K562 (cell line): Measurements from ENCODE around the gene NDUFAF2. TPM values are rescaled to one million over a fixed set of nuclear protein-coding genes. Genes with fewer than 3 reads are reported as not detected.

ENCODE experiments used
- CBX8 ChIP-seq: fragments of 200-600 bp; sonication (generic); IDR thresholded peaks from 2 replicates; pipeline ENCODE4 v1.6.1; 2012; ENCODE audit warnings: borderline replicate concordance, mixed run types, low read depth, mild to moderate bottlenecking, moderate library complexity, mixed read lengths, low read length, control low read depth, inconsistent platforms; ENCODE audit not compliant: poor library complexity, severe bottlenecking; ENCODE audit errors: extremely low read depth
- HMGN3 ChIP-seq: IDR thresholded peaks from 2 replicates; pipeline ENCODE4 v1.6.1; 2011; ENCODE audit warnings: borderline replicate concordance, low read depth, mild to moderate bottlenecking, mixed read lengths, low read length; ENCODE audit not compliant: insufficient read length; ENCODE audit errors: extremely low read depth
- MAFF ChIP-seq: IDR thresholded peaks from 2 replicates; pipeline ENCODE4 v1.6.1; 2012; ENCODE audit warnings: low read length, improper control_type of control experiment
- NELFE ChIP-seq: IDR thresholded peaks from 2 replicates; pipeline ENCODE4 v1.6.1; 2011; ENCODE audit warnings: mild to moderate bottlenecking; ENCODE audit not compliant: insufficient read depth, insufficient read length
- SMARCA5 ChIP-seq: fragments of 450-650 bp; IDR thresholded peaks from 2 replicates; pipeline ENCODE4 v1.6.1; 2016
- ZNF274 ChIP-seq: IDR thresholded peaks from 2 replicates; pipeline ENCODE4 v1.6.1; 2011; ENCODE audit warnings: low read depth, mild to moderate bottlenecking, low read length, moderate library complexity, borderline replicate concordance
- polyA plus RNA-seq, 8 experiments: library from polyadenylated mRNA; depleted of rRNA in 4 of 8; stranded (reverse) in 5 of 8; unstranded in 3 of 8; fragments of >200 nt; fragmentation: Nextera tagmentation in 2 of 8; fragmentation: Illumina TruSeq in 1 of 8; extraction: Ambion mirVana in 2 of 8; extraction: Trizol in 1 of 8; gene quantifications; 2 replicates each; pipeline versions ENCODE4 v1.2.1 to v1.2.3, GENCODE V29; 2011 to 2014; ENCODE audit warnings: inconsistent platforms in 1 of 8, missing spikeins in 1 of 8
- total RNA-seq, 7 experiments: library from RNA; depleted of rRNA in 6 of 7; stranded (reverse); fragments of >200 nt in 6 of 7; fragmentation: Illumina TruSeq in 2 of 7; extraction: Trizol in 2 of 7; gene quantifications; 2 replicates each; pipeline versions ENCODE4 v1.2.1 to v1.2.3, GENCODE V29; 2011 to 2021; ENCODE audit warnings: low replicate concordance in 1 of 7
- TF ChIP-seq, protein P1 (sequence below): sonication (generic); formaldehyde crosslinking; IDR thresholded peaks from 2 replicates; pipeline ENCODE4 v1.8.0; 2022; ENCODE audit warnings: mild to moderate bottlenecking, missing genetic modification reagents
- TF ChIP-seq, protein P2 (sequence below): IDR thresholded peaks from 2 replicates; pipeline ENCODE4 v1.6.1; 2012; ENCODE audit warnings: low read depth, low read length, improper control_type of control experiment, borderline replicate concordance
- TF ChIP-seq, protein P3 (sequence below): sonication (generic); formaldehyde crosslinking; IDR thresholded peaks from 2 replicates; pipeline ENCODE4 v1.8.1; 2023; ENCODE audit warnings: missing genetic modification reagents, mild to moderate bottlenecking, borderline replicate concordance
- TF ChIP-seq, protein P4 (sequence below): fragments of 200-800 bp; sonication (Bioruptor generic); IDR thresholded peaks from 2 replicates; pipeline ENCODE4 v1.6.1; 2017; ENCODE audit warnings: missing genetic modification characterization, missing compliant biosample characterization
- TF ChIP-seq, protein P5 (sequence below): fragments of 450-650 bp; formaldehyde crosslinking; IDR thresholded peaks from 2 replicates; pipeline ENCODE4 v1.4.0; 2020; ENCODE audit warnings: mild to moderate bottlenecking, moderate library complexity
- TF ChIP-seq, protein P6 (sequence below): fragments of 450-650 bp; IDR thresholded peaks from 2 replicates; pipeline ENCODE4 v1.6.1; 2014; ENCODE audit warnings: low read depth, mild to moderate bottlenecking, moderate library complexity, borderline replicate concordance

The NDUFAF2 gene
- total and polyA plus RNA-seq, 9 of the 15 experiments (the other 6 are each of a cell fraction or from before 2014, with no cell fraction given): 56.0 to 155 (median 95.9) TPM

DNA sequence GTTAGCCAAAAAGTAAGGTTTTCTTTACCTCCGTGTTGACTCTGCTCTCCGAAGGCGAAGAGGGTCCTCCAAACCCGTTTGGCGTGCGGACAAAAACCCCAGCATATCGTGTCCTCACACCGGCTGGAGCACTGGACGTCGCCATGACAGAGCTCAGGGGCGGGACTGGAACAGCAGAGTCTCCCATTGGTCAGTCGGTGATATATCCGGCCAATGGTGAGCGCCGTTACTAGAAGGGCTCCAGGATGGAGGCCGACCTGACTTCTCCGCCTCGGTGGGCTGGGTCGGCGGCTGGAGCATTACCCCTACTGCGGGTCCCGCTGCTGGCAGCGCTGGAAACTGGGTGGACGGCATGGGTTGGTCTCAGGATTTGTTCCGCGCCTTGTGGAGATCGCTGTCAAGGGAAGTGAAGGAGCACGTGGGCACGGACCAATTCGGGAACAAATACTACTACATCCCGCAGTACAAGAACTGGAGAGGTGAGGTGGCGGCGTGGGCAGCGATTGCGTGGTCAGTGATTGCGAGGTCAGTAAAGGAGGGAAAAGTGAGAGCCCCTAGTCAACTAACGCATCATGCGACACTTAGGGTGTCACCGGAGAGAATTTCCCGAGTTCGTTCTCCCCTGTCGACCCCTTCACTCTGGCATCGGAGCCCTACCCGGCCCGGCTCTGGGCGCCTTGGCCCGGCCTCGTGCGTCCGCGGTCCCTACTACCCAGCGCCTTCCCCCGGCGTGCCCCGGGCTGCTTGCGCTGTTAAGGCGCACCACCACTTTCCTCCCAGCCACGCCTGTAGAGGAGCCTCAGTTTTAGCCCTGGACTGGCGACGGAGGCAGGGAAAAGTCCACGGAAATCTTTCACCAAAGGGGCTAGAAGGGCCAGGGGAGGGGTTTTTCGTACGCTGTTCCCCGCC is at the start of gene NDUFAF2, which contains the start of gene ERCC8 (continued):
- TF ChIP-seq HMGN3: peak; percentile 30
- no peak for TF ChIP-seq MAFF
- TF ChIP-seq, protein P1, sequence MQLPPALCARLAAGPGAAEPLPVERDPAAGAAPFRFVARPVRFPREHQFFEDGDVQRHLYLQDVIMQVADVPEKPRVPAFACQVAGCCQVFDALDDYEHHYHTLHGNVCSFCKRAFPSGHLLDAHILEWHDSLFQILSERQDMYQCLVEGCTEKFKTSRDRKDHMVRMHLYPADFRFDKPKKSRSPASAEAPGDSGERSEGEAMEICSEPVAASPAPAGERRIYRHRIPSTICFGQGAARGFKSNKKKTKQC: peak; percentile 65
- no peak for TF ChIP-seq NELFE
- TF ChIP-seq, protein P2, sequence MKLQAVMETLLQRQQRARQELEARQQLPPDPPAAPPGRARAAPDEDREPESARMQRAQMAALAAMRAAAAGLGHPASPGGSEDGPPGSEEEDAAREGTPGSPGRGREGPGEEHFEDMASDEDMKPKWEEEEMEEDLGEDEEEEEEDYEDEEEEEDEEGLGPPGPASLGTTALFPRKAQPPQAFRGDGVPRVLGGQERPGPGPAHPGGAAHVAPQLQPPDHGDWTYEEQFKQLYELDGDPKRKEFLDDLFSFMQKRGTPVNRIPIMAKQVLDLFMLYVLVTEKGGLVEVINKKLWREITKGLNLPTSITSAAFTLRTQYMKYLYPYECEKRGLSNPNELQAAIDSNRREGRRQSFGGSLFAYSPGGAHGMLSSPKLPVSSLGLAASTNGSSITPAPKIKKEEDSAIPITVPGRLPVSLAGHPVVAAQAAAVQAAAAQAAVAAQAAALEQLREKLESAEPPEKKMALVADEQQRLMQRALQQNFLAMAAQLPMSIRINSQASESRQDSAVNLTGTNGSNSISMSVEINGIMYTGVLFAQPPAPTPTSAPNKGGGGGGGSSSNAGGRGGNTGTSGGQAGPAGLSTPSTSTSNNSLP: no peak
- no peak for TF ChIP-seq SMARCA5
- TF ChIP-seq, protein P3, sequence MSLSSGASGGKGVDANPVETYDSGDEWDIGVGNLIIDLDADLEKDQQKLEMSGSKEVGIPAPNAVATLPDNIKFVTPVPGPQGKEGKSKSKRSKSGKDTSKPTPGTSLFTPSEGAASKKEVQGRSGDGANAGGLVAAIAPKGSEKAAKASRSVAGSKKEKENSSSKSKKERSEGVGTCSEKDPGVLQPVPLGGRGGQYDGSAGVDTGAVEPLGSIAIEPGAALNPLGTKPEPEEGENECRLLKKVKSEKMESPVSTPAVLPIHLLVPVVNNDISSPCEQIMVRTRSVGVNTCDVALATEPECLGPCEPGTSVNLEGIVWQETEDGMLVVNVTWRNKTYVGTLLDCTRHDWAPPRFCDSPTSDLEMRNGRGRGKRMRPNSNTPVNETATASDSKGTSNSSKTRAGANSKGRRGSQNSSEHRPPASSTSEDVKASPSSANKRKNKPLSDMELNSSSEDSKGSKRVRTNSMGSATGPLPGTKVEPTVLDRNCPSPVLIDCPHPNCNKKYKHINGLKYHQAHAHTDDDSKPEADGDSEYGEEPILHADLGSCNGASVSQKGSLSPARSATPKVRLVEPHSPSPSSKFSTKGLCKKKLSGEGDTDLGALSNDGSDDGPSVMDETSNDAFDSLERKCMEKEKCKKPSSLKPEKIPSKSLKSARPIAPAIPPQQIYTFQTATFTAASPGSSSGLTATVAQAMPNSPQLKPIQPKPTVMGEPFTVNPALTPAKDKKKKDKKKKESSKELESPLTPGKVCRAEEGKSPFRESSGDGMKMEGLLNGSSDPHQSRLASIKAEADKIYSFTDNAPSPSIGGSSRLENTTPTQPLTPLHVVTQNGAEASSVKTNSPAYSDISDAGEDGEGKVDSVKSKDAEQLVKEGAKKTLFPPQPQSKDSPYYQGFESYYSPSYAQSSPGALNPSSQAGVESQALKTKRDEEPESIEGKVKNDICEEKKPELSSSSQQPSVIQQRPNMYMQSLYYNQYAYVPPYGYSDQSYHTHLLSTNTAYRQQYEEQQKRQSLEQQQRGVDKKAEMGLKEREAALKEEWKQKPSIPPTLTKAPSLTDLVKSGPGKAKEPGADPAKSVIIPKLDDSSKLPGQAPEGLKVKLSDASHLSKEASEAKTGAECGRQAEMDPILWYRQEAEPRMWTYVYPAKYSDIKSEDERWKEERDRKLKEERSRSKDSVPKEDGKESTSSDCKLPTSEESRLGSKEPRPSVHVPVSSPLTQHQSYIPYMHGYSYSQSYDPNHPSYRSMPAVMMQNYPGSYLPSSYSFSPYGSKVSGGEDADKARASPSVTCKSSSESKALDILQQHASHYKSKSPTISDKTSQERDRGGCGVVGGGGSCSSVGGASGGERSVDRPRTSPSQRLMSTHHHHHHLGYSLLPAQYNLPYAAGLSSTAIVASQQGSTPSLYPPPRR (CRISPR knock-in tag): no peak
- TF ChIP-seq, protein P4, sequence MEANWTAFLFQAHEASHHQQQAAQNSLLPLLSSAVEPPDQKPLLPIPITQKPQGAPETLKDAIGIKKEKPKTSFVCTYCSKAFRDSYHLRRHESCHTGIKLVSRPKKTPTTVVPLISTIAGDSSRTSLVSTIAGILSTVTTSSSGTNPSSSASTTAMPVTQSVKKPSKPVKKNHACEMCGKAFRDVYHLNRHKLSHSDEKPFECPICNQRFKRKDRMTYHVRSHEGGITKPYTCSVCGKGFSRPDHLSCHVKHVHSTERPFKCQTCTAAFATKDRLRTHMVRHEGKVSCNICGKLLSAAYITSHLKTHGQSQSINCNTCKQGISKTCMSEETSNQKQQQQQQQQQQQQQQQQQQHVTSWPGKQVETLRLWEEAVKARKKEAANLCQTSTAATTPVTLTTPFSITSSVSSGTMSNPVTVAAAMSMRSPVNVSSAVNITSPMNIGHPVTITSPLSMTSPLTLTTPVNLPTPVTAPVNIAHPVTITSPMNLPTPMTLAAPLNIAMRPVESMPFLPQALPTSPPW (CRISPR knock-in tag): no peak
- no peak for TF ChIP-seq ZNF274
- no peak for TF ChIP-seq CBX8
- TF ChIP-seq, protein P5, sequence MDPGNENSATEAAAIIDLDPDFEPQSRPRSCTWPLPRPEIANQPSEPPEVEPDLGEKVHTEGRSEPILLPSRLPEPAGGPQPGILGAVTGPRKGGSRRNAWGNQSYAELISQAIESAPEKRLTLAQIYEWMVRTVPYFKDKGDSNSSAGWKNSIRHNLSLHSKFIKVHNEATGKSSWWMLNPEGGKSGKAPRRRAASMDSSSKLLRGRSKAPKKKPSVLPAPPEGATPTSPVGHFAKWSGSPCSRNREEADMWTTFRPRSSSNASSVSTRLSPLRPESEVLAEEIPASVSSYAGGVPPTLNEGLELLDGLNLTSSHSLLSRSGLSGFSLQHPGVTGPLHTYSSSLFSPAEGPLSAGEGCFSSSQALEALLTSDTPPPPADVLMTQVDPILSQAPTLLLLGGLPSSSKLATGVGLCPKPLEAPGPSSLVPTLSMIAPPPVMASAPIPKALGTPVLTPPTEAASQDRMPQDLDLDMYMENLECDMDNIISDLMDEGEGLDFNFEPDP: no peak
- TF ChIP-seq, protein P6, sequence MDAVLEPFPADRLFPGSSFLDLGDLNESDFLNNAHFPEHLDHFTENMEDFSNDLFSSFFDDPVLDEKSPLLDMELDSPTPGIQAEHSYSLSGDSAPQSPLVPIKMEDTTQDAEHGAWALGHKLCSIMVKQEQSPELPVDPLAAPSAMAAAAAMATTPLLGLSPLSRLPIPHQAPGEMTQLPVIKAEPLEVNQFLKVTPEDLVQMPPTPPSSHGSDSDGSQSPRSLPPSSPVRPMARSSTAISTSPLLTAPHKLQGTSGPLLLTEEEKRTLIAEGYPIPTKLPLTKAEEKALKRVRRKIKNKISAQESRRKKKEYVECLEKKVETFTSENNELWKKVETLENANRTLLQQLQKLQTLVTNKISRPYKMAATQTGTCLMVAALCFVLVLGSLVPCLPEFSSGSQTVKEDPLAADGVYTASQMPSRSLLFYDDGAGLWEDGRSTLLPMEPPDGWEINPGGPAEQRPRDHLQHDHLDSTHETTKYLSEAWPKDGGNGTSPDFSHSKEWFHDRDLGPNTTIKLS: peak; percentile 74; the same call in 1 of the 2 replicates
